Raji (cell line): ENCODE measurements around the gene RNF40.

Source experiments
- POLR2A ChIP-seq: IDR thresholded peaks from 2 replicates; pipeline ENCODE4 v1.6.1; 2011; ENCODE audit warnings: low read depth, low read length, control low read depth; ENCODE audit not compliant: insufficient read depth

RNF40 gene

DNA sequence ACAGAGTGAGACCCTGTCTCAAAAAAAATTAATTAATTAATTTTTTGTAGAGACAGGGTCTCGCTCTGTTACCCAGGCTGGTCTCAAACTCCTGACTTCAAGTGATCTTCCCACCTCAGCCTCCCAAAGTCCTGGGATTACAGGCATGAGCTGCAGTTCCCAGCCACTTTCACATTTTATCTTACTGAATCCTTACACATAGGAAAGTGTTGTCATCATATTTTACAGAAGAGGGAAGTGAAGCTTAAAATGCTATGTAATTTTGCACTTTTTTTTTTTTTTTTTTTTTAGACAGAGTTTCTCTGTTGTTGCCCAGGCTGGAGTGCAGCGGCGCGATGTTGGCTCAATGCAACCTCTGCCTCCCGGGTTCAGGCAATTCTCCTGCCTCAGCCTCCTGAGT is 46.0 kb downstream of the RNF40 start:
- no peak for TF ChIP-seq POLR2A

DNA sequence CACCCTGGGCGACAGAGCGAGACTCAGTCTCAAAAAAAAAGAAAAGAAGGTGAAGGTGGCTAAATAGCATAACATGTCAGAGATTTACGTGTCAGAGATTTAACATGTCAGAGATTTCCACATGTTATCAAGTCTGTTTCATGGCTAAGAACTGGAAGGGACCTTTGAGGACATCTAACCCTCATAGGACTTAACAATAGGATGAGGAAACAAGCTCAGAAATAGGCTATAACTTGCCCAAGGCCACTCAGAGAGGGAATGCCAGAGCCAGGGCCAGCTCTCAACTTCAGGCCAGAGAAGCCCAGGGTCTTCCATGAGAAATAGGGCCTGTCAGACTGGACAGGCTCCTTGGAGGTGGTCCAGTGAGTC is 51.7 kb downstream of the RNF40 start:
- TF ChIP-seq POLR2A: no peak

DNA sequence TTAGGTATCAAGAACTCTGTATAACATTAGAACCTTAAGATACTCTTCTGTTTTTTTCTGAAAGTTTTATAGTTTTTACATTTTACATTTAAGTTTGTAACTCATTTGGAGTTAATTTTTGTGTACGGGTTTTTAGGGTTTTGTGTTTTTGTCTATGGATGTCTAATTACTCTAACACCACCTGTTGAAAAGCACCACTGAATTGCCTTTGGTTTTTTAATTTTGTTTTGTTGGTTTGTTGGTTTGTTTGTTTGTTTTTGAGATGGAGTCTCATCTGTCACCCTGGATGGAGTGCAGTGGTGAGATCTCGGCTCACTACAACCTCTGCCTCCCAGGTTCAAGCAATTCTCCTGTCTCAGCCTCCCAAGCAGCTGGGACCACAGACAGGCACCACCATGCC is 54.6 kb downstream of the RNF40 start:
- no peak for TF ChIP-seq POLR2A

DNA sequence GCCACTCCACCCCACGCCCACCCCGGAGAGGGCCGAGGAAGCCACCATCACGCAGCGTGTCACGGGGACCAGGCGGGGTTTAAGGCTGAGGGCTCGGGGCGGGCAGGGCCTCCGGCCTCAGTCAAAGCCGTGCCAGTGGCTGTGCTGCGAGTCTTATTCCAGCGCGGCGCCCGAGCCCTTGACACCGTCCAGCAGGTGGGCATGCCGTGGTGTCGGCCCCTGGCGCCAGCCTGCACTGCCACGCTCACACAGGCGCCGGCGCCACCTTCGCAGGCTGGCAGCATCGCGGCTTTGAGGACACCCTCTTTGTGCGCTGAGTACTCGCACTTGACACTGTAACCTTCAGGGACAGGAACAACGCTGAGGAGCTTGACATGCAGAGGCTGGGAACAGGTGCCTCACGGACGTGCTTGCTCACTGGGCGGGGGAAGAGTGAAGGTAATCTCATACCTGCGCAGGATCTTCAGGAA is 58.9 kb downstream of the RNF40 start:
- TF ChIP-seq POLR2A: no peak

DNA sequence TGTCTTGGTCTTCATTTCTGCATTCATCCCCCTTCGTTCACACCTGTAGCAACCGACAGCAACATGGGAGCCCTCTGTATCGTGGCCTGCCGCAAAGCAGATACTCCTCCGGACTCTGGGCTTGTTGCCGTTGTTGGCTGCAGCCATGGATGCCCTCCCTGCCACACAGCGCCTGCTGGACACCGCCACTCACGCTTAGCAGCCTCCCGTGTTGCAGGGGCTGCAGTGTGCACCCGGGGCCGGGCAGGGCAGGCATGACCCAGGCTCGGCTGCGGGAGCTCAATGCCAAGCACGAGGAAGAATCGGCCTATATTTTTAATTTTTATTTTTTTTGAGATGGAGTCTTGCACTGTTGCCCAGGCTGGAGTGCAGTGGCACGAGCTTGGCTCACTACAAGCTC is 59.8 kb downstream of the RNF40 start:
- TF ChIP-seq POLR2A: no peak
